CD4-positive, alpha-beta T cell (primary cell): ENCODE data around the gene RAPGEF4. TPM values are rescaled to one million over a fixed set of nuclear protein-coding genes. Genes with fewer than 3 reads are reported as not detected.

Source experiments
- ATAC-seq: fragments of 200-7000 bp; cut with Tn5 transposase; one replicate; pipeline ENCODE4 v1.10.0; 2022; ENCODE audit warnings: mild to moderate bottlenecking; ENCODE audit not compliant: poor library complexity
- CTCF ChIA-PET: fragments of 350-600 bp; sonication (Branson Sonifier 250); formaldehyde crosslinking; loops from one replicate; lab custom pipeline; 2021; ENCODE audit warnings: antibody characterized with exemption, inconsistent platforms; lab: Charles Lee
- POLR2A ChIA-PET: fragments of 350-600 bp; sonication (Branson Sonifier 250); formaldehyde crosslinking; loops from one replicate; lab custom pipeline; 2021; ENCODE audit warnings: antibody characterized with exemption, inconsistent platforms; lab: Charles Lee
- DNase-seq, 14 experiments: peaks; one replicate each; pipeline ENCODE4 v3.0.0-alpha.2; 2013 to 2020; ENCODE audit warnings: mixed read lengths in 2 of 14
- H3K27ac ChIP-seq, 2 donors: one replicate each; pipeline versions ENCODE4 v1.5.1 to v1.7.0; 2013; ENCODE audit warnings: low read length in 2 of 2, low read depth in 1 of 2, mild to moderate bottlenecking in 1 of 2
- H3K27me3 ChIP-seq, 2 experiments: 1 replicate in 1 of 2; 2 replicates in 1 of 2; pipeline versions ENCODE4 v1.6.1 to v1.7.0; 2013; ENCODE audit warnings: low read length in 2 of 2, control low read depth in 1 of 2, mild to moderate bottlenecking in 1 of 2, moderate library complexity in 1 of 2; ENCODE audit not compliant: insufficient read depth in 2 of 2, control insufficient read depth in 1 of 2
- H3K36me3 ChIP-seq: one replicate; pipeline ENCODE4 v1.6.1; 2013; ENCODE audit warnings: low read length, control low read depth; ENCODE audit not compliant: insufficient read depth
- H3K4me1 ChIP-seq: one replicate; pipeline ENCODE4 v1.6.1; 2013; ENCODE audit warnings: low read length, control low read depth; ENCODE audit not compliant: insufficient read depth
- H3K4me3 ChIP-seq: one replicate; pipeline ENCODE4 v1.5.1; 2013; ENCODE audit warnings: mild to moderate bottlenecking, low read length, moderate library complexity
- H3K9me3 ChIP-seq, 2 experiments: 1 replicate in 1 of 2; 2 replicates in 1 of 2; pipeline versions ENCODE4 v1.6.1 to v1.7.0; 2013; ENCODE audit warnings: low read length in 2 of 2, mild to moderate bottlenecking in 2 of 2, control low read depth in 1 of 2, moderate library complexity in 1 of 2; ENCODE audit not compliant: control insufficient read depth in 1 of 2, insufficient read depth in 1 of 2
- H3K27ac Mint-ChIP-seq: one replicate; pipeline ENCODE4 v1.8.0; 2020; ENCODE audit warnings: mixed read lengths
- H3K27me3 Mint-ChIP-seq: one replicate; pipeline ENCODE4 v1.8.0; 2021; ENCODE audit warnings: mixed read lengths
- H3K36me3 Mint-ChIP-seq: one replicate; pipeline ENCODE4 v1.8.0; 2021; ENCODE audit warnings: low read depth, mixed read lengths
- H3K4me1 Mint-ChIP-seq: one replicate; pipeline ENCODE4 v1.8.0; 2021; ENCODE audit warnings: low read depth, mixed read lengths
- H3K4me3 Mint-ChIP-seq: one replicate; pipeline ENCODE4 v1.8.0; 2020; ENCODE audit warnings: mild to moderate bottlenecking, mixed read lengths
- H3K9me3 Mint-ChIP-seq: one replicate; pipeline ENCODE4 v1.8.0; 2020; ENCODE audit warnings: mixed read lengths
- intact Hi-C, 2 experiments: fragments of 100-400 bp; cut with DNase I in 1 of 2; cut with micrococcal nuclease in 1 of 2; formaldehyde crosslinking; loops; one replicate each; pipeline versions ENCODE4 v1.15.1 to v1.9.0; 2023 to 2025; cut with DNase I, micrococcal nuclease
- total RNA-seq, 174 experiments: library from RNA in 2 of 174; stranded (reverse) in 2 of 174; gene quantifications; one replicate each; pipeline ENCODE4 v1.2.3 and lab custom pipeline; 2021 to 2026
- TF ChIP-seq, protein P1 (sequence below): fragments of 200-600 bp; IDR thresholded peaks from one replicate; pipeline ENCODE4 v1.8.0; 2022; ENCODE audit warnings: antibody characterized with exemption, mild to moderate bottlenecking

RAPGEF4 gene
- total RNA-seq, 2 experiments from 2014 or later = 0.69 to 0.73 TPM

- Mint-ChIP-seq H3K4me3 (no peak overlapping the region), H3K36me3 (no peaks in the 10 kb centered on the region), H3K9me3 (no peaks in the 10 kb centered on the region), H3K27ac (no peak overlapping the region), H3K4me1 (no peaks in the 10 kb centered on the region), H3K27me3 (peaks cover 7% of the 10 kb centered on the region)
- no peak for ATAC-seq
- Histone ChIP-seq H3K27me3 (peaks cover 0 to 5% of the 10 kb centered on the region in 2 experiments), H3K27ac (no peak overlapping the region), H3K36me3 (no peaks in the 10 kb centered on the region), H3K4me3 (no peak overlapping the region), H3K9me3 (no peaks in the 10 kb centered on the region), H3K4me1 (no peaks in the 10 kb centered on the region)
- DNase-seq = no peak
- ChIA-PET CTCF (no interaction called here), POLR2A (no interaction called here)
- TF ChIP-seq, protein P1, sequence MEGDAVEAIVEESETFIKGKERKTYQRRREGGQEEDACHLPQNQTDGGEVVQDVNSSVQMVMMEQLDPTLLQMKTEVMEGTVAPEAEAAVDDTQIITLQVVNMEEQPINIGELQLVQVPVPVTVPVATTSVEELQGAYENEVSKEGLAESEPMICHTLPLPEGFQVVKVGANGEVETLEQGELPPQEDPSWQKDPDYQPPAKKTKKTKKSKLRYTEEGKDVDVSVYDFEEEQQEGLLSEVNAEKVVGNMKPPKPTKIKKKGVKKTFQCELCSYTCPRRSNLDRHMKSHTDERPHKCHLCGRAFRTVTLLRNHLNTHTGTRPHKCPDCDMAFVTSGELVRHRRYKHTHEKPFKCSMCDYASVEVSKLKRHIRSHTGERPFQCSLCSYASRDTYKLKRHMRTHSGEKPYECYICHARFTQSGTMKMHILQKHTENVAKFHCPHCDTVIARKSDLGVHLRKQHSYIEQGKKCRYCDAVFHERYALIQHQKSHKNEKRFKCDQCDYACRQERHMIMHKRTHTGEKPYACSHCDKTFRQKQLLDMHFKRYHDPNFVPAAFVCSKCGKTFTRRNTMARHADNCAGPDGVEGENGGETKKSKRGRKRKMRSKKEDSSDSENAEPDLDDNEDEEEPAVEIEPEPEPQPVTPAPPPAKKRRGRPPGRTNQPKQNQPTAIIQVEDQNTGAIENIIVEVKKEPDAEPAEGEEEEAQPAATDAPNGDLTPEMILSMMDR = no peak
- intact Hi-C loops = no loop called here
Measured at GRCh38 chr2:172993139-172993538, 257.5 kb downstream of the RAPGEF4 start.

- H3K4me1 ChIP-seq = no peaks in the 10 kb centered on the region
- Mint-ChIP-seq H3K27ac (no peak overlapping the region), H3K27me3 (peaks cover 6% of the 10 kb centered on the region), H3K4me3 (no peak overlapping the region), H3K4me1 (no peaks in the 10 kb centered on the region), H3K36me3 (no peaks in the 10 kb centered on the region), H3K9me3 (no peaks in the 10 kb centered on the region)
- peaks cover 0 to 5% of the 10 kb centered on the region in 2 experiments for H3K27me3 ChIP-seq
- intact Hi-C loops = no loop called here
- no peaks in the 10 kb centered on the region for H3K9me3 ChIP-seq
- no peak overlapping the region for H3K4me3 ChIP-seq
- ChIA-PET POLR2A (no interaction called here), CTCF (no interaction called here)
- H3K27ac ChIP-seq = no peak overlapping the region
- ATAC-seq (no peak), DNase-seq (no peak)
- TF ChIP-seq, protein P1 = no peak
- H3K36me3 ChIP-seq = no peaks in the 10 kb centered on the region
Measured at GRCh38 chr2:172993931-172994717, 258.5 kb downstream of the RAPGEF4 start.

GRCh38 chr2:172994864-172995263, 259.2 kb downstream of the RAPGEF4 start:
- H3K4me3 ChIP-seq = no peak overlapping the region
- TF ChIP-seq, protein P1 = no peak
- DNase-seq (no peak), ATAC-seq (no peak)
- H3K36me3 Mint-ChIP-seq = no peaks in the 10 kb centered on the region
- H3K4me3 Mint-ChIP-seq = no peak overlapping the region
- peaks cover 0 to 5% of the 10 kb centered on the region in 2 experiments for H3K27me3 ChIP-seq
- H3K27ac ChIP-seq = no peak overlapping the region
- no peaks in the 10 kb centered on the region for H3K4me1 ChIP-seq
- H3K9me3 Mint-ChIP-seq = no peaks in the 10 kb centered on the region
- CTCF ChIA-PET = no interaction called here
- intact Hi-C loops = no loop called here
- no peaks in the 10 kb centered on the region for H3K36me3 ChIP-seq
- H3K27me3 Mint-ChIP-seq = peaks cover 6% of the 10 kb centered on the region
- no peaks in the 10 kb centered on the region for H3K9me3 ChIP-seq
- H3K4me1 Mint-ChIP-seq = no peaks in the 10 kb centered on the region
- no peak overlapping the region for H3K27ac Mint-ChIP-seq
- POLR2A ChIA-PET = no interaction called here
